ENCODE measurements around the gene C7orf33.

DNA sequence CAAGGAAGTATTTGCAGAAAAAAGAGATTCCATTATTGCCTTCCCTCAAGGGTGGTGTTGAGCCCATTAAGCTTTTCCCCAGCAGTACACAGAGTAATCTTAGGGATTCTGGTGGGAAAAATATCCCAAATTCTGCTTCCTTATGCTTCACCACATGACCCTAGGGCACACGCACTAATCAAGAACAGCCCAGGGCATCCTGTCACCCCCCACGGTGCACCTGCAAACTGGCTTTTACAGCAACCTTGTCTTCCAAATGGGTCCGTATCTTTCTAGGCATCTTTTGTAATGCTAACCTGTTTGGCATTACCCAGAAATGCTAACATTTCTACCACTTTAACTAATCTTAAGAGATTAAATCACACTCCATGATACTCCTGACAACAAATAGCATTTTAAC is 926 bp upstream of the C7orf33 start:
- TF ChIP-seq, protein P1, sequence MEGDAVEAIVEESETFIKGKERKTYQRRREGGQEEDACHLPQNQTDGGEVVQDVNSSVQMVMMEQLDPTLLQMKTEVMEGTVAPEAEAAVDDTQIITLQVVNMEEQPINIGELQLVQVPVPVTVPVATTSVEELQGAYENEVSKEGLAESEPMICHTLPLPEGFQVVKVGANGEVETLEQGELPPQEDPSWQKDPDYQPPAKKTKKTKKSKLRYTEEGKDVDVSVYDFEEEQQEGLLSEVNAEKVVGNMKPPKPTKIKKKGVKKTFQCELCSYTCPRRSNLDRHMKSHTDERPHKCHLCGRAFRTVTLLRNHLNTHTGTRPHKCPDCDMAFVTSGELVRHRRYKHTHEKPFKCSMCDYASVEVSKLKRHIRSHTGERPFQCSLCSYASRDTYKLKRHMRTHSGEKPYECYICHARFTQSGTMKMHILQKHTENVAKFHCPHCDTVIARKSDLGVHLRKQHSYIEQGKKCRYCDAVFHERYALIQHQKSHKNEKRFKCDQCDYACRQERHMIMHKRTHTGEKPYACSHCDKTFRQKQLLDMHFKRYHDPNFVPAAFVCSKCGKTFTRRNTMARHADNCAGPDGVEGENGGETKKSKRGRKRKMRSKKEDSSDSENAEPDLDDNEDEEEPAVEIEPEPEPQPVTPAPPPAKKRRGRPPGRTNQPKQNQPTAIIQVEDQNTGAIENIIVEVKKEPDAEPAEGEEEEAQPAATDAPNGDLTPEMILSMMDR (IDR thresholded peaks at IDR 0.05) = no peak
- TF ChIP-seq POLR2A (IDR thresholded peaks at IDR 0.05) = no peak

Measured in lower leg skin (tissue), 3 donors.